HepG2 (cell line): Measurements from ENCODE around the gene WWC2. TPM values are rescaled to one million over a fixed set of nuclear protein-coding genes. Genes with fewer than 3 reads are reported as not detected.
A peak's percentile ranks its signal among the peaks of the same experiment; 100 is the strongest.

Source experiments
- CAMTA2 ChIP-seq: sonication (generic); formaldehyde crosslinking; IDR thresholded peaks from 2 replicates; pipeline ENCODE4 v1.4.0; 2020; ENCODE audit warnings: mild to moderate bottlenecking, missing genetic modification reagents, borderline replicate concordance
- CBX2 ChIP-seq, 2 experiments: fragments of 200-600 bp in 1 of 2; sonication (generic); formaldehyde crosslinking in 1 of 2; IDR thresholded peaks; 2 replicates each; pipeline versions ENCODE4 v1.7.0 to v1.8.1; 2018 to 2022; ENCODE audit warnings: low read depth in 2 of 2, low read length in 1 of 2, mild to moderate bottlenecking in 1 of 2, missing genetic modification reagents in 1 of 2
- DRAP1 ChIP-seq: IDR thresholded peaks from 2 replicates; pipeline ENCODE4 v1.6.1; 2016; ENCODE audit warnings: missing genetic modification reagents, missing compliant biosample characterization
- EP300 ChIP-seq, 3 experiments: sonication (generic) in 1 of 3; formaldehyde crosslinking in 1 of 3; IDR thresholded peaks; 2 replicates each; pipeline versions ENCODE4 v1.5.1 to v1.6.1; 2011 to 2020; ENCODE audit warnings: low read depth in 2 of 3, low read length in 2 of 3, borderline replicate concordance in 1 of 3, improper control_type of control experiment in 1 of 3, mild to moderate bottlenecking in 1 of 3, missing genetic modification reagents in 1 of 3, moderate library complexity in 1 of 3
- ETV6 ChIP-seq: sonication (generic); formaldehyde crosslinking; conservative IDR thresholded peaks from 2 replicates; pipeline ENCODE4 v1.4.0; 2020; ENCODE audit warnings: missing genetic modification reagents
- FOXK1 ChIP-seq: sonication (generic); formaldehyde crosslinking; IDR thresholded peaks from 2 replicates; pipeline ENCODE4 v1.4.0; 2020; ENCODE audit warnings: low read depth, missing genetic modification reagents, borderline replicate concordance
- GPBP1L1 ChIP-seq: sonication (generic); formaldehyde crosslinking; IDR thresholded peaks from 2 replicates; pipeline ENCODE4 v1.5.0; 2020; ENCODE audit warnings: mild to moderate bottlenecking, missing genetic modification reagents
- HIVEP1 ChIP-seq: sonication (generic); formaldehyde crosslinking; IDR thresholded peaks from 2 replicates; pipeline ENCODE4 v1.4.0; 2020; ENCODE audit warnings: mild to moderate bottlenecking, missing genetic modification reagents
- HOXA5 ChIP-seq: sonication (generic); formaldehyde crosslinking; IDR thresholded peaks from 2 replicates; pipeline ENCODE4 v1.4.0; 2020; ENCODE audit warnings: missing genetic modification reagents
- HOXD1 ChIP-seq: sonication (generic); formaldehyde crosslinking; IDR thresholded peaks from 2 replicates; pipeline ENCODE4 v1.5.0; 2020; ENCODE audit warnings: missing genetic modification reagents
- MEIS1 ChIP-seq: sonication (generic); formaldehyde crosslinking; IDR thresholded peaks from 2 replicates; pipeline ENCODE4 v1.9.0; 2021; ENCODE audit warnings: mild to moderate bottlenecking, missing genetic modification reagents, moderate library complexity, borderline replicate concordance
- RFXAP ChIP-seq: sonication (generic); formaldehyde crosslinking; IDR thresholded peaks from 2 replicates; pipeline ENCODE4 v1.4.0; 2020; ENCODE audit warnings: missing genetic modification reagents, borderline replicate concordance
- SMAD3 ChIP-seq: sonication (generic); formaldehyde crosslinking; IDR thresholded peaks from 2 replicates; pipeline ENCODE4 v1.4.0; 2020; ENCODE audit warnings: missing genetic modification reagents
- ZBTB39 ChIP-seq: sonication (generic); formaldehyde crosslinking; IDR thresholded peaks from 2 replicates; pipeline ENCODE4 v1.5.0; 2020; ENCODE audit warnings: missing genetic modification reagents
- ZFP36L1 ChIP-seq: sonication (generic); formaldehyde crosslinking; IDR thresholded peaks from 2 replicates; pipeline ENCODE4 v1.8.0; 2022; ENCODE audit warnings: mild to moderate bottlenecking, missing genetic modification reagents, moderate library complexity
- ZFX ChIP-seq: sonication (generic); formaldehyde crosslinking; IDR thresholded peaks from 2 replicates; pipeline ENCODE4 v1.4.0; 2020; ENCODE audit warnings: mild to moderate bottlenecking, low read depth, missing genetic modification reagents, moderate library complexity
- ZNF253 ChIP-seq: sonication (generic); formaldehyde crosslinking; IDR thresholded peaks from 2 replicates; pipeline ENCODE4 v1.8.0; 2022; ENCODE audit warnings: mild to moderate bottlenecking, missing genetic modification reagents, borderline replicate concordance
- ZNF263 ChIP-seq: sonication (generic); formaldehyde crosslinking; IDR thresholded peaks from 2 replicates; pipeline ENCODE4 v1.4.0; 2020; ENCODE audit warnings: missing genetic modification reagents
- polyA plus RNA-seq, 8 experiments: library from polyadenylated mRNA; depleted of rRNA in 3 of 8; stranded (reverse) in 7 of 8; unstranded in 1 of 8; fragments of >200 nt; fragmentation: Illumina TruSeq in 4 of 8; extraction: Trizol in 4 of 8; gene quantifications; 2 replicates each; pipeline versions ENCODE4 v1.2.1 to v1.2.3, GENCODE V29; 2011 to 2016; ENCODE audit warnings: low read depth in 4 of 8, missing spikeins in 1 of 8, mixed read lengths in 1 of 8; ENCODE audit not compliant: insufficient read depth in 1 of 8
- total RNA-seq, 5 experiments: library from RNA; depleted of rRNA; stranded (reverse); fragments of >200 nt; fragmentation: Illumina TruSeq; extraction: Trizol; gene quantifications; 2 replicates each; pipeline ENCODE4 v1.2.3, GENCODE V29; 2016; ENCODE audit warnings: low read depth in 1 of 5
- TF ChIP-seq, protein P1 (sequence below): IDR thresholded peaks from 2 replicates; pipeline ENCODE4 v1.6.1; 2016; ENCODE audit warnings: missing biosample characterization, missing genetic modification reagents, low read depth
- TF ChIP-seq, protein P2 (sequence below): sonication (generic); formaldehyde crosslinking; IDR thresholded peaks from 2 replicates; pipeline ENCODE4 v1.5.0; 2020; ENCODE audit warnings: mild to moderate bottlenecking, missing genetic modification reagents

Gene WWC2
- total and polyA plus RNA-seq, 2 of the 13 experiments (the other 11 are each of a cell fraction or from before 2014, with no cell fraction given): 40.0 to 50.1 TPM

- TF ChIP-seq ZBTB39 (CRISPR knock-in tag) (0 out of 2 replicates have a peak, but pooled peaks have one; percentile 30), ZNF263 (CRISPR knock-in tag) (no peak), ZNF253 (no peak), FOXK1 (CRISPR knock-in tag) (peak; percentile 80), HIVEP1 (CRISPR knock-in tag) (no peak), ZFP36L1 (CRISPR knock-in tag) (no peak), GPBP1L1 (no peak), EP300 (IDR thresholded peaks at IDR 0.05; ENCODE audit: low read depth in 2 of 2, low read length in 2 of 2) (peak in 1 of 2 experiments; percentile 97; a peak in 3 of 4 replicates), EP300 (CRISPR knock-in tag; IDR thresholded peaks at IDR 0.05; ENCODE audit: borderline replicate concordance) (peak; percentile 86), CAMTA2 (CRISPR knock-in tag) (no peak), CBX2 (IDR thresholded peaks at IDR 0.05; ENCODE audit: low read depth, low read length) (no peak), CBX2 (CRISPR knock-in tag; IDR thresholded peaks at IDR 0.05; ENCODE audit: low read depth) (no peak), HOXA5 (CRISPR knock-in tag) (no peak; the same call in 1 of the 2 replicates), RFXAP (CRISPR knock-in tag) (peak; percentile 48; the same call in 1 of the 2 replicates), ZFX (CRISPR knock-in tag) (peak; percentile 38; the same call in 1 of the 2 replicates), HOXD1 (no peak), SMAD3 (CRISPR knock-in tag) (peak; percentile 79; the same call in 1 of the 2 replicates), ETV6 (no peak), DRAP1 (CRISPR knock-in tag) (no peak), MEIS1 (CRISPR knock-in tag) (0 out of 2 replicates have a peak, but pooled peaks have one; percentile 1)
- TF ChIP-seq, protein P1, sequence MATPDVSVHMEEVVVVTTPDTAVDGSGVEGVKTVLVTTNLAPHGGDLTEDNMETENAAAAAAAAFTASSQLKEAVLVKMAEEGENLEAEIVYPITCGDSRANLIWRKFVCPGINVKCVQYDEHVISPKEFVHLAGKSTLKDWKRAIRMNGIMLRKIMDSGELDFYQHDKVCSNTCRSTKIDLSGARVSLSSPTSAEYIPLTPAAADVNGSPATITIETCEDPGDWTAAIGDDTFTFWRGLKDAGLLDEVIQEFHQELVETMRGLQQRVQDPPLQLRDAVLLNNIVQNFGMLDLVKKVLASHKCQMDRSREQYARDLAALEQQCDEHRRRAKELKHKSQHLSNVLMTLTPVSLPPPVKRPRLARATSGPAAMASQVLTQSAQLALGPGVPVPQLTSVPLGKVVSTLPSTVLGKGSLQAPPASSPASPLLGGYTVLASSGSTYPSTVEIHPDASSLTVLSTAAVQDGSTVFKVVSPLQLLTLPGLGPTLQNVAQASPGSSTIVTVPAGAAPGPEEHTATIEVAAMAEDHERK (CRISPR knock-in tag): no peak
- TF ChIP-seq, protein P2, sequence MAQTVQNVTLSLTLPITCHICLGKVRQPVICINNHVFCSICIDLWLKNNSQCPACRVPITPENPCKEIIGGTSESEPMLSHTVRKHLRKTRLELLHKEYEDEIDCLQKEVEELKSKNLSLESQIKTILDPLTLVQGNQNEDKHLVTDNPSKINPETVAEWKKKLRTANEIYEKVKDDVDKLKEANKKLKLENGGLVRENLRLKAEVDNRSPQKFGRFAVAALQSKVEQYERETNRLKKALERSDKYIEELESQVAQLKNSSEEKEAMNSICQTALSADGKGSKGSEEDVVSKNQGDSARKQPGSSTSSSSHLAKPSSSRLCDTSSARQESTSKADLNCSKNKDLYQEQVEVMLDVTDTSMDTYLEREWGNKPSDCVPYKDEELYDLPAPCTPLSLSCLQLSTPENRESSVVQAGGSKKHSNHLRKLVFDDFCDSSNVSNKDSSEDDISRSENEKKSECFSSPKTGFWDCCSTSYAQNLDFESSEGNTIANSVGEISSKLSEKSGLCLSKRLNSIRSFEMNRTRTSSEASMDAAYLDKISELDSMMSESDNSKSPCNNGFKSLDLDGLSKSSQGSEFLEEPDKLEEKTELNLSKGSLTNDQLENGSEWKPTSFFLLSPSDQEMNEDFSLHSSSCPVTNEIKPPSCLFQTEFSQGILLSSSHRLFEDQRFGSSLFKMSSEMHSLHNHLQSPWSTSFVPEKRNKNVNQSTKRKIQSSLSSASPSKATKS (CRISPR knock-in tag): 0 out of 2 replicates have a peak, but pooled peaks have one; percentile 67
Observed at GRCh38 chr4:183080372-183081115, 18.5 kb upstream of the WWC2 start (continued).
